Adrenal gland (tissue), 5 donors: ENCODE data around the gene REXO1.

Source experiments
- CTCF ChIP-seq, 6 experiments: fragments of 450-650 bp in 4 of 6; fragments of 200-600 bp in 2 of 6; sonication (generic) in 1 of 6; IDR thresholded peaks; 1 replicate in 5 of 6; 2 replicates in 1 of 6; pipeline versions ENCODE4 v1.5.1 to v1.8.0; 2016 to 2021; ENCODE audit warnings: antibody characterized with exemption in 6 of 6, mild to moderate bottlenecking in 2 of 6, moderate library complexity in 1 of 6
- POLR2A ChIP-seq, 2 donors: fragments of 450-650 bp; IDR thresholded peaks; one replicate each; pipeline ENCODE4 v1.6.1; 2017; ENCODE audit warnings: antibody characterized with exemption in 2 of 2, mild to moderate bottlenecking in 2 of 2, moderate library complexity in 1 of 2
- donor health status: DM: no; HTN: no; CAD: no.

- TF ChIP-seq CTCF (IDR thresholded peaks at IDR 0.05) (no peak), POLR2A (IDR thresholded peaks at IDR 0.05) (no peak)
These were observed 8.0 kb upstream of the REXO1 start for GRCh38 chr19:1856345-1856697.
